ENCODE results near the gene STAG2.

DNA sequence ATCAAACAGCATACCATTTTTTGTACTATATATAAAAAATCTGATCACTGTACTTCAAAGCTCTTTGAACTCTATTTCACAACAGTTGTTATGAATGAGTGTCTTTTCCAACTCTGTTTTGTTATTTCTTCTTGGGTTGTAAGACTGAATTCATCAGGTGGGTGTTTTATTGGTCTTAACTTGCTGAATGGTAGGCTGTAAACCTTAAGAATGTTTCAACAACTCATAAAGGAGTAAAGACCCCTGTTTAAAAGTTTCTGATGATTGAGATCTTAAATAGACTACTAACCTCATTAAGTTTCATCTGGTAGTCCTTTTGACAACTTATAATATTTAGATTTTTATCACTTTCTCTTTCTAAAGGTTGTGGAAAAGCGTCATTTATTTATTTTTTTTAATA is 18.4 kb upstream of the STAG2 start:
- TF ChIP-seq, protein P1, sequence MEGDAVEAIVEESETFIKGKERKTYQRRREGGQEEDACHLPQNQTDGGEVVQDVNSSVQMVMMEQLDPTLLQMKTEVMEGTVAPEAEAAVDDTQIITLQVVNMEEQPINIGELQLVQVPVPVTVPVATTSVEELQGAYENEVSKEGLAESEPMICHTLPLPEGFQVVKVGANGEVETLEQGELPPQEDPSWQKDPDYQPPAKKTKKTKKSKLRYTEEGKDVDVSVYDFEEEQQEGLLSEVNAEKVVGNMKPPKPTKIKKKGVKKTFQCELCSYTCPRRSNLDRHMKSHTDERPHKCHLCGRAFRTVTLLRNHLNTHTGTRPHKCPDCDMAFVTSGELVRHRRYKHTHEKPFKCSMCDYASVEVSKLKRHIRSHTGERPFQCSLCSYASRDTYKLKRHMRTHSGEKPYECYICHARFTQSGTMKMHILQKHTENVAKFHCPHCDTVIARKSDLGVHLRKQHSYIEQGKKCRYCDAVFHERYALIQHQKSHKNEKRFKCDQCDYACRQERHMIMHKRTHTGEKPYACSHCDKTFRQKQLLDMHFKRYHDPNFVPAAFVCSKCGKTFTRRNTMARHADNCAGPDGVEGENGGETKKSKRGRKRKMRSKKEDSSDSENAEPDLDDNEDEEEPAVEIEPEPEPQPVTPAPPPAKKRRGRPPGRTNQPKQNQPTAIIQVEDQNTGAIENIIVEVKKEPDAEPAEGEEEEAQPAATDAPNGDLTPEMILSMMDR (IDR thresholded peaks at IDR 0.05): no peak
- TF ChIP-seq POLR2A (IDR thresholded peaks at IDR 0.05): no peak
